22Rv1 (cell line): ENCODE measurements around the gene CAMK1D.

Experiments used
- ZFX ChIP-seq: fragments of 450-650 bp; IDR thresholded peaks from 2 replicates; pipeline ENCODE4 v1.6.1; 2017; ENCODE audit warnings: antibody characterized with exemption, borderline replicate concordance
- TF ChIP-seq, protein P1 (sequence below): fragments of 450-650 bp; IDR thresholded peaks from 2 replicates; pipeline ENCODE4 v1.5.1; 2017; ENCODE audit warnings: mild to moderate bottlenecking

DNA sequence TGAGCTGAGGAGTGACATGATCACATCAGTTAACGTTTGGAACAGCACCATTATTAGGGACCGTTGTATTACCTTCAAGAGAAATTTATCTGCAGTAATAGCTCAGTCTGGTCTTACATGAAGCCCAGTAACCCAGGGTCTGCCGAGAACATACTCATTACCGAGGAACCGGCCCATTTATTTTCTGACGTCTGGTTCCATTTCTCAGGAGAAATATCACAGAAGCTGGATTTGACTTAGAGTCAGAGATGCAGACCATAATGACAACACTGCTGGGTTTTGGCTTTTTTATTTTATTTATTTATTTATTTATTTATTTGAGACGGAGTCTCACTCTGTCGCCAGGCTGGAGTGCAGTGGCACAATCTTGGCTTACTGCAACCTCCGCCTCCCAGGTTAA lies 489.0 kb downstream of the CAMK1D start:
- TF ChIP-seq, protein P1, sequence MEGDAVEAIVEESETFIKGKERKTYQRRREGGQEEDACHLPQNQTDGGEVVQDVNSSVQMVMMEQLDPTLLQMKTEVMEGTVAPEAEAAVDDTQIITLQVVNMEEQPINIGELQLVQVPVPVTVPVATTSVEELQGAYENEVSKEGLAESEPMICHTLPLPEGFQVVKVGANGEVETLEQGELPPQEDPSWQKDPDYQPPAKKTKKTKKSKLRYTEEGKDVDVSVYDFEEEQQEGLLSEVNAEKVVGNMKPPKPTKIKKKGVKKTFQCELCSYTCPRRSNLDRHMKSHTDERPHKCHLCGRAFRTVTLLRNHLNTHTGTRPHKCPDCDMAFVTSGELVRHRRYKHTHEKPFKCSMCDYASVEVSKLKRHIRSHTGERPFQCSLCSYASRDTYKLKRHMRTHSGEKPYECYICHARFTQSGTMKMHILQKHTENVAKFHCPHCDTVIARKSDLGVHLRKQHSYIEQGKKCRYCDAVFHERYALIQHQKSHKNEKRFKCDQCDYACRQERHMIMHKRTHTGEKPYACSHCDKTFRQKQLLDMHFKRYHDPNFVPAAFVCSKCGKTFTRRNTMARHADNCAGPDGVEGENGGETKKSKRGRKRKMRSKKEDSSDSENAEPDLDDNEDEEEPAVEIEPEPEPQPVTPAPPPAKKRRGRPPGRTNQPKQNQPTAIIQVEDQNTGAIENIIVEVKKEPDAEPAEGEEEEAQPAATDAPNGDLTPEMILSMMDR = no peak
- TF ChIP-seq ZFX = no peak
